Heart left ventricle (tissue), 16 donors: ENCODE measurements around the gene GDF10. TPM values are rescaled to one million over a fixed set of nuclear protein-coding genes. Genes with fewer than 3 reads are reported as not detected.

Source experiments
- ATAC-seq, 4 donors: fragments of 200-7000 bp; cut with Tn5 transposase; one replicate each; pipeline ENCODE4 v1.9.1; 2020 to 2022; ENCODE audit warnings: moderate library complexity in 4 of 4, mild to moderate bottlenecking in 3 of 4, moderate number of reproducible peaks in 1 of 4
- DNase-seq, 5 donors: peaks; one replicate each; pipeline ENCODE4 v3.0.0-alpha.2; 2020
- H3K27ac ChIP-seq, 12 donors: fragments of 200-600 bp; sonication (generic) in 4 of 12; one replicate each; pipeline versions ENCODE4 v1.5.0 to v1.8.0; 2016 to 2022; ENCODE audit warnings: mild to moderate bottlenecking in 2 of 12
- H3K27me3 ChIP-seq, 9 donors: fragments of 200-600 bp; sonication (generic) in 2 of 9; one replicate each; pipeline versions ENCODE4 v1.5.1 to v1.8.0; 2016 to 2022; ENCODE audit warnings: mild to moderate bottlenecking in 3 of 9
- H3K36me3 ChIP-seq, 9 donors: fragments of 200-600 bp; sonication (generic) in 2 of 9; one replicate each; pipeline versions ENCODE4 v1.5.0 to v1.8.0; 2018 to 2022; ENCODE audit warnings: mild to moderate bottlenecking in 2 of 9
- H3K4me1 ChIP-seq, 12 donors: fragments of 200-600 bp; sonication (generic) in 4 of 12; one replicate each; pipeline versions ENCODE4 v1.5.0 to v1.8.0; 2016 to 2022; ENCODE audit warnings: mild to moderate bottlenecking in 3 of 12
- H3K4me3 ChIP-seq, 12 donors: fragments of 200-600 bp; sonication (generic) in 4 of 12; one replicate each; pipeline versions ENCODE4 v1.5.0 to v1.8.0; 2017 to 2022; ENCODE audit warnings: mild to moderate bottlenecking in 9 of 12, moderate library complexity in 4 of 12
- H3K9me3 ChIP-seq, 12 donors: fragments of 200-600 bp; sonication (generic) in 4 of 12; one replicate each; pipeline versions ENCODE4 v1.5.0 to v1.8.0; 2016 to 2022; ENCODE audit warnings: mild to moderate bottlenecking in 1 of 12
- POLR2A ChIP-seq, 2 donors: fragments of 450-650 bp; IDR thresholded peaks; one replicate each; pipeline ENCODE4 v1.6.1; 2017; ENCODE audit warnings: antibody characterized with exemption in 2 of 2, mild to moderate bottlenecking in 2 of 2, moderate library complexity in 2 of 2
- WGBS, 4 donors: extraction: QIAGEN DNeasy Blood & Tissue Kit in 2 of 4; methylation state at CpG; one replicate each; pipeline versions ENCODE4 v1.1.5 to v1.1.7; 2013 to 2018; 5-methylcytosine and 5-hydroxymethylcytosine counted together
- intact Hi-C, 10 donors: fragments of 100-400 bp; cut with DNase I; formaldehyde crosslinking; loops; one replicate each; pipeline versions ENCODE4 v1.11.1 to v1.14.2; 2022
- polyA plus RNA-seq, 2 donors: library from polyadenylated mRNA; stranded (reverse); fragments of 200-250 nt; gene quantifications; one replicate each; pipeline ENCODE4 v1.2.3, GENCODE V29; 2013
- total RNA-seq, 9 donors: library from RNA; depleted of rRNA in 2 of 9; stranded (reverse); fragments of >200 nt in 2 of 9; fragmentation: NEBNext Ultra II Directional in 3 of 9; extraction: Animal tissue kit (Norgen Biotek cat#: 25700) in 3 of 9; gene quantifications; one replicate each; pipeline versions ENCODE4 v1.1.0 to v1.2.4, GENCODE V29; 2016 to 2023
- TF ChIP-seq, protein P1 (sequence below), 12 donors: fragments of 200-600 bp; sonication (generic) in 4 of 12; IDR thresholded peaks; one replicate each; pipeline versions ENCODE4 v1.5.0 to v1.8.0; 2018 to 2022; ENCODE audit warnings: antibody characterized with exemption in 12 of 12, mild to moderate bottlenecking in 5 of 12
- donor health status: ischemic (EF 13 %, LVEDD 7.1; RV severe dilation, severe dysfunction).
- donor health status: healthy with polysubstance abuse.
- donor health status: DM: no; HTN: yes; CAD: no.
- donor health status: DM: no; HTN: no; CAD: no.
- donor health status: ischemic (EF 25% LVEDD 6.9; RV normal size, moderate dysfunction).
- donor health status: ischemic (EF 25% LVEDD 5.7; RV mildly dilated, moderate dysfunction).
- donor health status: healthy.
- donor health status: DM: yes; HTN: yes; CAD: no.
- donor health status: ischemic (EF 35%, LVEDD 5.7; RV mildly dilated, moderate dysfunction).
- donor health status: nonischemic (EF 11% LVEDD 7.7; RV severe dilation, severe dysfunction).
- donor health status: DM: yes; HTN: yes; CAD: no.
- donor health status: PGD.
- donor health status: ischemic (EF 29% LVEDD 5.4; RV normal size, mild dysfunction).
- donor health status: nonischemic (EF 23%, LVEDD 6.1; RV moderate dilation, normal function).

The GDF10 gene
- total and polyA plus RNA-seq, 11 donors, result 0.19 to 1.6 (median 0.30) TPM; not detected in 3

DNA sequence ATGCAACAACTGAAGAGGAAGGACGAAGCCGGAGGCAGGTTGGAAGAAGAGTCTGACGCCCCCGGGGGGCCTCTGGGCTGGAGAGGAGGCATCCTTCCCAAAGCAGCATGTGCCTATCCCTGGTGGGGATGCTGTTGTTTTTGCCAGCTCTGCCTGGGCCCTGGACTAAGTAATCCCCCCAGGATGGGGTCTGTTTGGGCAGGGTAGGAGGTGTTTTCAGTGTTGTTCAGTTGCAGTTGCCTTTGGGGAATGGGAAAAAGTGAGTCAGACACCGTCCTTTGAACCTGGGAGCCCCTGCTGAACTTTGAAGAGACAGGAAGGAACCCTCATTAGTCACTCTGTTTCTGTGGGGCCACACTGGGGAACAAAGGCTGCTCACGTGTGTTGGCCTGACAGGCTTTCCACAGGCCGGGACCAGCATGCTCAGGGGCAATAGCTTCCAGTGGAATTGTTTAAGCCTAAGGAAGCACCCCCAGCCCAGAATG, 35.2 kb upstream of the GDF10 start:
- ATAC-seq, result no peak
- WGBS, 4 donors, result 71 to 81% (median 77%) methylated on average over 7 of the region's 7 CpGs
- DNase-seq, result no peak

DNA sequence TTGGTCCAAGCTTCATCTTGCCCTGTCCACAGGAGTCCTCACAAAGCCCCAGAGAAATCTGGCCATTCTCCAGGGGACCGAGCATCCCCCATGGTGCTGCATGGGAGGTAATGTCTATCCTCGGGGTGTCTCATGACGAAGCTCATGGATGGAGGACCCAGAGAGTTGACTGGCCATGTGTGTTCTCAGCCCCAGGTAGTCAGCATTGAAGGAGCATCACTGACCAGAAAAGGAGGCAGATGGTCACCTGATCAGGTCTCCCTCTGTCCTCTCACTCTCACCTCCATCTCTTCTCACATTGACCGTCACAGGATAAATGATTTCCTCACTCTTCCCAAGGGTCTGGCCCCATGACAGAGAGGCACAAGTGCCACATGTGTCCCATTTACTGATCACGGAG, 33.4 kb upstream of the GDF10 start:
- 83 to 90% (median 88%) methylated on average over 4 to 5 of the region's 5 CpGs for WGBS, 4 donors
- Histone ChIP-seq H3K27ac (no peak overlapping the region), H3K9me3 (no peaks in the 10 kb centered on the region), H3K4me1 (peaks cover 0 to 6% (median 0%) of the 10 kb centered on the region in 12 donors), H3K4me3 (no peak overlapping the region), H3K27me3 (no peaks in the 10 kb centered on the region), H3K36me3 (no peaks in the 10 kb centered on the region)
- DNase-seq (peak in 1 of 5 donors; percentile 12), ATAC-seq (no peak)
- intact Hi-C loops, result no loop called here
- TF ChIP-seq, protein P1, sequence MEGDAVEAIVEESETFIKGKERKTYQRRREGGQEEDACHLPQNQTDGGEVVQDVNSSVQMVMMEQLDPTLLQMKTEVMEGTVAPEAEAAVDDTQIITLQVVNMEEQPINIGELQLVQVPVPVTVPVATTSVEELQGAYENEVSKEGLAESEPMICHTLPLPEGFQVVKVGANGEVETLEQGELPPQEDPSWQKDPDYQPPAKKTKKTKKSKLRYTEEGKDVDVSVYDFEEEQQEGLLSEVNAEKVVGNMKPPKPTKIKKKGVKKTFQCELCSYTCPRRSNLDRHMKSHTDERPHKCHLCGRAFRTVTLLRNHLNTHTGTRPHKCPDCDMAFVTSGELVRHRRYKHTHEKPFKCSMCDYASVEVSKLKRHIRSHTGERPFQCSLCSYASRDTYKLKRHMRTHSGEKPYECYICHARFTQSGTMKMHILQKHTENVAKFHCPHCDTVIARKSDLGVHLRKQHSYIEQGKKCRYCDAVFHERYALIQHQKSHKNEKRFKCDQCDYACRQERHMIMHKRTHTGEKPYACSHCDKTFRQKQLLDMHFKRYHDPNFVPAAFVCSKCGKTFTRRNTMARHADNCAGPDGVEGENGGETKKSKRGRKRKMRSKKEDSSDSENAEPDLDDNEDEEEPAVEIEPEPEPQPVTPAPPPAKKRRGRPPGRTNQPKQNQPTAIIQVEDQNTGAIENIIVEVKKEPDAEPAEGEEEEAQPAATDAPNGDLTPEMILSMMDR (IDR thresholded peaks at IDR 0.05), result no peak
- no peak for TF ChIP-seq POLR2A (IDR thresholded peaks at IDR 0.05)

More for the DNA sequence above, 35.2 kb upstream of the GDF10 start:
- intact Hi-C loops, result no loop called here
- Histone ChIP-seq H3K27ac (no peak overlapping the region), H3K9me3 (no peaks in the 10 kb centered on the region), H3K4me1 (peaks cover 0 to 18% (median 0%) of the 10 kb centered on the region in 12 donors), H3K27me3 (no peaks in the 10 kb centered on the region), H3K4me3 (no peak overlapping the region), H3K36me3 (no peaks in the 10 kb centered on the region)
- TF ChIP-seq, protein P1 (IDR thresholded peaks at IDR 0.05), result no peak
- no peak for TF ChIP-seq POLR2A (IDR thresholded peaks at IDR 0.05)

DNA sequence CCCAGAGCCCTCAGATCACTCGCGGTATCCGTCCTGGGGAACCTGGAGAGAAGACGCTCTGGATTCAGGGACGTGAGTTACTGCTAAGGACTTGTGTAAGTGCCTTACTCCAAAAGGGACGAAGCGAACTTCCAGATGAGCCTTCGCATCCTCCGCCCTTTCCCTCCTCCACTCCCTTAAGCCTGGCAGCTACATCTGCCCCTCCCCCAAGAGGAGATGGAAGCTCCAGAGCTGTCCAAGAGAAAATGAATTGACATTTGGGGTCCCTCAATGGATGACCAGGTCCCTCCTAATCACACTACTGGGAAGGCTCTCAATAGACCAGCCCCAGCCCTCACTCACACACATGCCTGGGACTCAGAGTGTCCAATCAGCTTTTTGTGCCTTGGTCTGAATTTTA, 31.3 kb upstream of the GDF10 start:
- no peaks in the 10 kb centered on the region for H3K27me3 ChIP-seq
- ATAC-seq (no peak), DNase-seq (no peak)
- H3K9me3 ChIP-seq, result peaks cover 0 to 19% (median 0%) of the 10 kb centered on the region in 12 donors
- TF ChIP-seq, protein P1 (IDR thresholded peaks at IDR 0.05), result no peak
- no peak for TF ChIP-seq POLR2A (IDR thresholded peaks at IDR 0.05)
- 83 to 93% (median 92%) methylated on average over 9 of the region's 9 CpGs for WGBS, 4 donors
- no peak overlapping the region for H3K27ac ChIP-seq
- intact Hi-C loops, result no loop called here
- no peak overlapping the region for H3K4me3 ChIP-seq
- peaks cover 0 to 4% (median 0%) of the 10 kb centered on the region in 12 donors for H3K4me1 ChIP-seq
- H3K36me3 ChIP-seq, result no peaks in the 10 kb centered on the region

DNA sequence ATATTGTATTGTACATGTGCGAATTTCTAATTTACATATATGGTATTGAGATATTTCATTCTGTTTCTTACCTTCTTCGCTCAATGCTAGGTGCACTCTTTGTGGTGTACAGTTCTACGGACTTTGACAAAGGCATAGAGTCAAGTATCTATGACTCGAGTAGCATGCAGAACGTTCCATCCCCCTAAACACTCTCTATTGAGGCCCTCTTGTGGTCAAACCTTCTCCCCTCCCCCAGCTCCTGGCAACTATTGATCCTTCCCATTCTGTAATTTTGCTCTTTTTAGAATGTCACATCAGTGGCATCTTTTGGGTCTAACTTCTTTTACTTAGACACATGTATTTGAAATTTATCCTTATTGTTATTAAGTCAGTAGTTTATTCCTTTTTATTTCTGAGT, 30.7 kb upstream of the GDF10 start:
- H3K36me3 ChIP-seq, result no peaks in the 10 kb centered on the region
- intact Hi-C loops, result no loop called here
- no peak overlapping the region for H3K4me3 ChIP-seq
- DNase-seq, result no peak
- H3K4me1 ChIP-seq, result peaks cover 0 to 4% (median 0%) of the 10 kb centered on the region in 12 donors
- H3K9me3 ChIP-seq, result peaks cover 0 to 19% (median 0%) of the 10 kb centered on the region in 12 donors
- TF ChIP-seq POLR2A (IDR thresholded peaks at IDR 0.05), result no peak
- TF ChIP-seq, protein P1 (IDR thresholded peaks at IDR 0.05), result peak in 4 of 12 donors; percentile 9 to 24 (median 21)
- no peak overlapping the region for H3K27ac ChIP-seq
- 58 to 65% (median 63%) methylated on average over 5 of the region's 5 CpGs for WGBS, 4 donors
- H3K27me3 ChIP-seq, result no peaks in the 10 kb centered on the region
- no peak for ATAC-seq
